ENCODE results near the gene EVPL.
A peak's percentile ranks its signal among the peaks of the same experiment; 100 is the strongest.

EVPL gene

DNA sequence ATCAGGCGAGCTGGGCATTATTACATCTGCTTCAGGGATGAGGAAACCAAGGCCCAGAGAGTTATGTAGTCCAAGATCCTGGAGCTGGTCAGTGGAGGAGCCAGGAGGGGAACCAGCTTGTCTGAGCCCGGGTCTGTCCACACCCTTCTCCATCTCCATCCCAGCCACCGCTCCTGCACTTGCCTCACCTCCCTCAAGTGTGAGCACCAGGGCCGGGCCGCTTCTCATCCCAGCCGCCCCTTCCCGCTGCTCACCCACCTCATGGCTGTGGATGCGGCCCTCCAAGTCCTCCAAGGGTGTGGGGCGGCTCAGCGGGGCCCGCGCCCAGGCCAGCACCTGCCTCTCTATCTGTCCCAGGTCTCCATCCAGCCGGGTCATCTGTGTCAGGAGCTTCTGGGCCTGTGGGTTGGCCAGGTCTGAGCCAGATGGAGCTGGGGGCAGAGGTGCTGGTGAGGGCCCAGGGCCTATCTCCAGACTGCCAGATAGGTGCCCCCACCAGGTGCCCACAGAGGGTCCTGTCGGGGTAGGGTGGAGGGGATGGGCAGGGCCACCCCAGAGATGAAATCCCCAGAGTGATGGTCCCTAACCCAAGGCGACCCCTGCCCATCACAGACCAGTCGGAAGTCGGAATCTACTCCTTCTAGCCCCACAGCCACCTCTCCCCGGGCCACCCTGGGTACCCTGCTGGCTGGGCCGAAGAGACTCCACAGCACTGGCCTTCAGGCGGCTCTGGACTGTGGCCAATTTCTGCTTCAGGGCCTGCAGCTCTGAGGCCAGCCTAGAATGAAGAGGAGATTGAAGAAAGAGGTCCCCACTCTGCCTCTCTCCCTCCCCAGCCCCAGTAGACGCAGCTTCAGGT is 9.4 kb downstream of the EVPL start:
- no peak for DNase-seq

DNA sequence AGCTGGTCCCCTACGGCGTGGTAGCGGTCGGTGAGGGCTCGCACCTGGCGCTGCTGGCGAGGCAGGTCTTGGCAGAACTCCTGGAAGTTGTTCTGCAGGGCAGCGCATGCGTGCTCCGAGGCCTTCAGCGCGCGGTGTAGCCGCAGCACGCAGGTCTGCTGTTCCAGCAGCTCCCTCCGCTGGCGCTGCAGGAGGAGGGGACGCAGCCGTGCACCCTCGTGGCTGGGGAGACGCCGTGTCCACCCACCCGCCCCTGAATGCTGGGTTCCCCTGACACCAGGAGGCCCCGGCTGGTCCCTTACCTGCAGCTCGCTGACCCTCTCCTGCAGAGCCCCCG is 12.2 kb downstream of the EVPL start:
- DNase-seq = peak; percentile 74

DNA sequence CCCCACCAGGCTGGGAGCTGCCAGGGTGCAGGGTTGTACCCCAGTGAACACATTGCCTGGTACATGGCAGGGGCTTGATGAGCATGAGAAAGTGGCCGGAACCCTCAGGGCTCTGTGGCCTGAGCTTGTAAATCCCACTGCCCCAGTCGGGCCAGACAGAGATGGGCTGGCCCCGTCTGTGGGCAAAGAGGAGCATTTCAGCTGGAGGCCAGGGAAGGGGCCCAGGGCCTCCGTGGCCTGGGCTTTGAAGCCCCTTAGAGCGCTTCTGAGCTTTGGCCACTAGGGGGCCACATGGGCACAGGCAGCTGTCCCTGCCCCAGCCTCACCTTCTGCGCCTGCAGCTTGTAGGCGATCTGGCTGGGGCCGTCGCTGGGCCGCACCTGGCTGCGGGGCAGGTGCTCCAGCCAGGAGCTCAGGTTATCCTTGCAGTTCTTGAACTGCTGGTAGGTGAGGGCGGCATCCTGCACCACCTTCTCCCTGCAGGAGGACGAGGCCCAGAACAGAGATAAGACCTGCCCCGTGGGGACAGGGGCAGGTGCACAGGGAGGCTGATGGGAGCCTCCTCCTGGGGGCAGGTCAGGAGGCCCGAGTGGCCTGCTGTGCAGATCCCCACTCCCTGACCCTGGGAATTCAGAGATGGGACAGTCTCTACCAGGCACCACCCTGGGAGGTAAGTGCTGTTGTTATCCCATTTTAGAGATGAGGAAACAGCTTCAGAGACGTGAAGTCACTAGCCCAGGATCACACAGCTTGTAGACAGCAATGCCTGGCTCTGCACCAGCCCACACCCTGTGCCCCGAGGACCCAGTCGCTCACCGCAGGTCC is 12.8 kb downstream of the EVPL start:
- peak; percentile 63 for DNase-seq

DNA sequence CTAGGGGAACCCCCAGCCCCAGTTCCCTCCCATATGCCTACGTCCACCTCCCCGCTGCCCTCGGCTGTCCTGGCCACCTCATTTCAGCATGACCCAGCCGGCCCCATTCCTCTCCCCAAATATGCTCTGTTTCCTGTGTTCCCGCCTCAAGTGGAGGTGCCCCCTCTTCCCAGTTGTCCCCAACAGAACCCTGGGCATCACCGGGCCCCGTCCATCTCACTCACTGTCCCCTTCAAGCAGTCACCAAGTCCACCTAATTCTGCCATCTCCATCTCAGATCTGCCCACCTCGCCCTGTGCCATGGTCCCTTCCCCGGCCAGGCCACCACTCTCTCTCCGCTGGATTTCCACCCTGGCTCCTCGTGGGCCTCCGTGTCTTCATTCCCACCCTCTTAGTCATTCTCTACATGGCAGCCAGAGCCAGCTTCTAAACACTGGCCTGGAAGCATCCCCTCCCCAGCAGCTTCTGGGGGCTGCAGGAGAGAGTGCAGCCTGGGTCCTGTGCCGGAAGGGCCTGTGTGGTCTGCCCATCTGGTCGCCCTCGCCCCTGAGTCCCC is 13.7 kb downstream of the EVPL start:
- DNase-seq = no peak

DNA sequence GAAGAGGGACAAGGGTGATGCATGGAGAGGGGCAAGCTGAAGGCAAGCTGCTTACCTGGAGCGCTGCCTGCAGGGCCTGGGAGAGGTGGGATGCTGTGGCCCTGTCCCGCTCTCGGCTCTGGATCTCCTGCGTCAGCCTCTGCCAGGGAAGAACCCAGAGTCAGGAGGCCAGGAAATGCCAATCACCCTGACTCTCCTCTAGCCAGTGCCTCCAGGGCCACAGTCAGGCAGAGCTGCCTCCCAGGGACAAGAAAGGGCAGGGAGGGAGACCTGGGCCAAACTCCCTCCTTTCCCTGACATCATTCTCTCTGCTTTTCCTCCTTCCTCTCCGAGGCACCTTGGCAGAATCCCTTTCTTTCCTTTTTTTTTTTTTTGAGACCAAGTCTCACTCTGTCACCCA is 15.2 kb downstream of the EVPL start:
- DNase-seq = no peak

DNA sequence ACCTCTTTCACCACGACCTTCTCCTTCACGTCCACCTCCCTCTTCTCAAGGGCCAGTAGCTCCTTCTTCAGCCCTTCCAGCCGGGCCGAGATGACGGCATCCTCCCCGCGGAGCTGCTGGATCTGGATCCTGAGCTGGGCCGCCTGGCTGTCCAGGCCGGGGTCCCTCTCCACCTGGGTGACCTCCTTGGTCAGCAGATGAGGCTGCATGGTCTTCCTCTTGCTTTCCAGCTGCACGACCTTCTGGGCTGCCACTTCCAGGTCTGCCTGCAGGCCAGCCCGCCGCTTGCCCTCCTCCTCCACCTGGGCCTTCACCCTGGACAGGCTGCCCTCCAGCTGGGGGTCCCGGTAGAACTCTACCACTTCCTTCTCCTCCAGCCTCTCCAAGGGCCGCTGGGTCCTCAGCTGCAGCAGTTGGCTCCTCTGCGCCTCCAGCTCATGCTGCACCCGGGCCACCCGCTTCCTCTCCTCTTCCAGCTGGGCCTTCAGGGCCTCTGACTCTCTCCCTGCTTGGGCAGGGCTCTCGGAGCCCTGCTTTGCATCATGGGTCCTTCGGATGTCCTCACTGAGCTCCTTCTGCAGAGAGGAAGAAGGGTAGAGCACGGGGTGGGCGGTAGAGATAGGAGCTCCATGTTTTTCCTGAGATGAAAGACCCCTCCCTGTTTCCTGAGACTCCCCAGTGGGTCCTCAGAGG is 17.0 kb downstream of the EVPL start:
- no peak for DNase-seq

DNA sequence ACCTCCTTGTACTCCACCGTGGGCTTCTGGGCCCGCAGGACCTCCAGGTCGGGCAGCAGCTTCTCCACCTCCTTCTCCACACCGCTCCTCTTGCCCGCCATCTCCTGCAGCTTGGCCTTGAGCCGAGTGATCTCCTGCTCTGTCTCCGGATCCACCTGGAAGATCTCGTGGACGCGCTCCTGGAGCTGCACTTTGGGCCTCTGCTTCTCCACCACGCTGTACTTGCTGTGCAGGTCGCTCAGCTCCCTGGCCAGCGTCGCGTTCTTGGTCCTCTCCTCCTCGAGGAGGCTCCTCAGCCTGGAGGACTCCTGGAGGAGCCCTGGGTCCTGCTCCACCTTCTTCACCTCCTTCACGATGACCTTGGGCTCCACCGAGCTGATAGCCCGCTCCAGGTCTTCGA is 17.7 kb downstream of the EVPL start:
- DNase-seq = no peak

DNA sequence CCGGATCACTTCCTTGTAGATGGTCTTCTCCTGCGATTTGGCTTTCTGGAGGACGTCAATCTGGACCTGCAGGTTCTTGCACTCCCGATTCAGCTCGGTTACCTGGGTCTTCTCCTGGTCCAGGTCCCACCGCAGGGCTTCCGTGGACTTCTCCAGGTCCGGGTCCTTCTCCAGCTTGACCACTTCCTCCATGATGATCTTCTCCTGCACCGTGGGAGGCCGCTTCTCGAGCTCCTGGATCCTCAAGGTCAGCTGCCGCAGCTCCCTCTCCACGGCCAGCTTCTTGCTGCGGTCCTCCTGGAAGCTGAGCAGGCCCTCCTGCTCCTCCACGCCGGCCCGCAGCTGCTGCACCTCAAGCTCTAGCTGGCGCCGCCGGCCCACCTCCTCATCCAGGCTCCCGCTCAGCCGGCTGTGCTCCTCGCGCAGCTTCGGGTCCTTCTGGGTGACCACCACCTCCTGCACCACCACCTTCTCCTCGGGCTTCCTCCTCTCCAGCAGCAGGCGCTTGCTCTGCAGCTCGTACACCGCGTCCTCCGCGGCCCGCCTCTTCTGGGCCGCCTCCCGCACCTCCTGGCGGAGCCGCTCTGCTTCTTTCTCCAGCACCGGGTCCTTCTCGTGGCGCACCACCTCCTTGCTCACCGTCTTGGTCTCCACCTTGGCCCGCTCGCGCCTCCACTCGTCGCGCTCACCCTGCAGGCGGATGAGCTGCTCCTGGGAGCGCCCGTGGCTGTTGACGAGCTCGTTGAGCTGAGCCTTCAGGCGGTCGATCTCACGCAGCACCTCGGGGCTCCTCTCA is 18.3 kb downstream of the EVPL start:
- DNase-seq = no peak

DNA sequence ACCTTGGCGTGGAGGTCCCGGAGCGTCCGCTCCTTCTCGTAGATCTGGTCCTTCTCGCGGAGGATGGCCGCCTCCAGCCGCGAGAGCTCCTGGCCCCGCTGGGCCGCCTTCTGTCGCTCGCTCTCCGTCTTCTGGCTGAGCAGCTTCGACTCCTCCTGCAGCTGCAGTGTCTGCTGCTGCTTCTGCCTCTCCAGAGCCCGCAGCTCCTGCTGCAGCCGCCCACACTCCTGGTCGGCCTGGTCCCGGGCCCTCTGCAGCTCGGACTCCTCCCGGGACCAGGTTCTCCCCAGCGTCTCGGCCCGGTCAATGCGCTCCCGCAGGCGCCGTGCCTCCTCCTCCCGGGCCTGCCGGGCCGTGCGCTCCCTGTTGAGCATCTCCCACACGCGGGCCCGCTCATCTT is 18.9 kb downstream of the EVPL start:
- DNase-seq = no peak

DNA sequence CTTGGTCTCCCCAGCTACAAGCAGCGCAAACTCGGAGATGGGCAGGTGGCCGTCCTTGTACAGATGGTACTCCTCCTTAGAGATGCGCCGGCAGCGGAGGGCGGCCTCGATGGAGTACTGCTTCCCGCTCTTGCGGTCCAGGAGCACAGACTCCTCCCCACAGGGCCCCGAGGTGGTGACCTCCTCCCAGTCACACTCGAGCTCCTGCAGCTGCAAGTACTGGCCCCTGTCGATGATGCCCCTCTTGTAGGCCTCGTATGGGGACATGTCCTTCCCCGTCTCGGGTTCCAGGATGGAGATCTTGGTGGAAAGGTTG is 19.3 kb downstream of the EVPL start:
- no peak for DNase-seq

DNA sequence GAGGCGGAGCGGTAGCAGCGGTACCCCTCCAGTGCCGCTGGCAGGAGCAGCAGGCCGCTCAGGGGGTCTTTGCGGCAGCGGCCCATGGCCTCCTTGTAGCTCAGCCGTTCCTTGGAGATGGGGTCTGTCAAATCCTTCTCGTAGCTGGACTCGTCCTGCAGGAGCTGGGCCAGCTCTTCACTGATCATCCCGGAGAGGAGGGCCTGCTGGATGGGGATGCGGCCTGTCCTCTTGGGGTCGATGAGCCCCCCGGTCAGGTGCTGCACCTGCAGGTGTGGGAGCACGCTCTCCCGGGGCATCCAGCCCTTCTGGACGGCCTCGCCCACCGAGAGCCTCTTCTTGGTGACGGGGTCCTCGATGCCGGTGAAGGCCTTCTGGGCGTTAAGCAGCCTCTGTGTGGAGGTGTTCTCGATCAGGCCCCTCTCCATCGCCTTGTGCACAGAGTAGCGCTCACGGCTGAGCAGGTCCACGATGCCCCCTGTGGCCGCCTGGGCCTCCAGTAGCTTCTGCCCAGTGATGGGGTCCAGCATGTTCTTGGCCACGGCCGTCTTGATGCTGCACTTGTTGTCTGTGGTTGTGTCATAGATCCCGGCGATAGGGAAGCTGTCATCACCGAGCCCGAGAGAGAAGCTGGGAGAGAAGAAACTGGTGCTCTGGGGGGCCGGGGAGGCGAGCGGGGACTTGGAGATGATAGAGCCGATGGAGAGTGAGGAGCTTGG is 19.8 kb downstream of the EVPL start:
- no peak for DNase-seq

DNA sequence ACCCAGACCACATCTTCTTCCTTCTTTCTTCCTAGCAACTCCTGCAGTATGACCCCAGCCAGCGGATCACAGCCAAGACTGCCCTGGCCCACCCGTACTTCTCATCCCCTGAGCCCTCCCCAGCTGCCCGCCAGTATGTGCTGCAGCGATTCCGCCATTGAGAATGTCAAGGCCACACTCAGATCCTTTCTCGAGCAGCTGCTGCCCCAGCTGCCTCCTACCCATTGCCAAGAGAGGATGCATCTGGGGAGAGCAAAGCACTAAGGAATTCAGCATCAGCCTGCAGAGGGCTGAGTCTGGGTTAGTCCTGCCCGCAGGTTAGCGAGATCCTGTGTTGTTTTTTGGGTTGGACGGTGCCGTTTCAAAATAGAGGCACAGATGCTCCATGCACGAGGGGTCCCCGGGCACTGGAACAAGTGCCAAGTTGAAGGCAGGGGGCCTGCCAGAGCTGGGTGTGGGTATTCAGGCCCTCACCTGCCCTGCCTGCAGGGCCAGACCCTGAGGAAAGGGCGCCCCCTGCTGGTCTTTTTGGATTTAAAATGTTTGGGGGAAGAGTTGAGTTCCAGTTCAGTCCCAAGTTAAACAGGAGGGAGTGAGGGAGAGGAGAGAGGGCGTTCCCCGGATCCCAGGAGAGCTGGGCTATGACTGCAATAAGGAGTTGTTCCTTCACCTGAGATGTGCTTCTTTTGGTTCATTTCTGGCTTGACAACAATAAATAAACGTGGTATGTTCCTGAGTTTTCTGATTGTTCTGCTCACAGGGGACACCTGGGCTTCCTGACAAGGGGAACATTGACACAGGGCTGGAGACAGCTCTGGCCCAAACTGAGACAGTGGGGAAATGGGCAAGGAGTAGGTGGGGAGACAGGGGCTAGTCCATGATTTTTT is 21.6 kb downstream of the EVPL start:
- DNase-seq = peak; percentile 52

DNA sequence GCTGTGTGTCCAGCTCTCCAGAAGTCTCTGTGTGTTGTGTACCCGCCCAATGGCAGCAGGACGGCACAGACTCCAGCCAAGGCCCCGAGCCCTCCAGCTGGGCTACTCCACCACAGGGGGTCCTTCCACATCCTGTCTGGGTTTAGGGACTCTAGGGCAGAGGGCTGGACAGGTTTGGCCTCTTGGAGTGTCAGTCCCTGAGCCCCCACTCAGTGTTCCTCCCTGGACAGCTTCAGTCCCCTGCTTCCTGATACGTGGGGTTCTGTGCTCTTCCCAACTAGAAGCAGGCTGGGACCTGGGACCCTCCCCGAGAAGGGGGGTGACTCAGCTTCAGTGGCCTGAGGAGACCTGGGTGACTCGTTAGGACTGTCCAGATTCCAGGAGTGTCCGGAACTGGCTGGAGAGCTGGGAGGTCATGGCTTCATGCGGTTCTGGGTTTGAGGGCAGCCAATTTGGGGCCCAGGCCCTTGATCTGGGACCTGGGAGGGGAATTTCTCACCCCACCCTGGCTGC is 22.3 kb downstream of the EVPL start:
- no peak for DNase-seq

DNA sequence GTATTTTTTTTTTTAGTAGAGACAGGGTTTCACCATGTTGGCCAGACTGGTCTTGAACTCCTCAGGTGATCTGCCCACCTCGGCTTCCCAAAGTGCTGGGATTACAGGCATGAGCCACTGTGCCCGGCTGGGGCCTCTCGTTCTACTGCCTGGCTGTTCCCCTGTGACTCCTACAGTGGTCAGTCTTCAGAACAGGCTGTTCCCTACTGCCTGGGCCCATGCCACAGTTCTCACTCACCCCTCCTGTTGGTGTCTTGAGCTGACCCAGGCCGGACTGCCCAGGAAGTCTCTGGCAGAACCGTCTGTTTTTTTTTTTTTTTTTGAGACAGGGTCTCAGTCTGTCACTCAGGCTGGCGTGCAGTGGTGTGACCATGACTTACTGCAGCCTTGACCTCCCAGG is 23.2 kb downstream of the EVPL start:
- DNase-seq = no peak

DNA sequence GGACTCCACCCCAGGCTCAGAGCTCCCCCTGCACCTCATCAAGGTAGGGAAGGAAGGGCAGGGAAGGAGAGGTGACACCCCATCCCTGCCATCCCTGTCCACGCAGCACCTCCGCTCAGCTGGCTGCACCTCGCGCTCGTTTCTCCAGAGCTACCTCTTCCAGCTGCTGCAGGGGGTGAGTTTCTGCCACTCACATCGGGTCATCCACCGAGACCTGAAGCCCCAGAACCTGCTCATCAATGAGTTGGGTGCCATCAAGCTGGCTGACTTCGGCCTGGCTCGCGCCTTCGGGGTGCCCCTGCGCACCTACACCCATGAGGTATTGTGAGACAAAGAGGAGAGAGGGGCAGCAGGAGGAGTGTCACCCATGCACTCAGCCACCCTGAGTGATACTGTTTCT is 25.0 kb downstream of the EVPL start:
- DNase-seq = no peak

DNA sequence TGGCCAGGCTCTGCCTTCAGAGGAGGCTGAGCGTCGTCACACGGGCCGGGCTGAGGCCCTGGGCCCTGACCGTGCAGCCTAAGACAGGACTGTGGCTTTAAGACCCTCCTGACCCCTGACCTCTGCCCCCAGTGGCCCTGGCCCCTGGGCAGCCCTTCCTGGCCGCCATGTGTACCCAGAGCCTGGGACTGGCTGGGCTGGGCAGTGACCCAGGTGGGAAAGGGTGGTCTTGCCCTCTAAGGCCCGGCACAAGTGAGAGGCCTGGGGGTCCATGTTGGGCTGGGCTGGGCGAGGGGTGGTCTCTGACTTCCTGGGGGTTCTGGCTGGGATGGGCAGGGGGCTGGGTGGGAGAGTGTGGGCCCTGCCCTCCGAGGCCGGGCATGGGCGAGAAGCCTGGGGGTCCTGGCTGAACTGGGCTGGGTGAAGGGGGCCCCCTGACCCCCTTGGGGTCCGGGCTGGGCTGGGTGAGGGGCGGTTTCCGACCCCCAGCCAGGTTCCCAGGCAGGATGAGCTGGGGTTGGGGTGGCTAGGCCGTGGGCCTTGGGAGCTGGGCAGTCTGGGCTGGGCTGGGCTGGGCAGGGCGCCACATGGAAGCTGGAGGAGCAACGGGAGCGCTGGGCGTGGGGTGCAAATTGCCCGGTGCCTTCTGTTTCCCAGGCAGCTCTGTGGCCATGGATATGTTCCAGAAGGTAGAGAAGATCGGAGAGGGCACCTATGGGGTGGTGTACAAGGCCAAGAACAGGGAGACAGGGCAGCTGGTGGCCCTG is 26.2 kb downstream of the EVPL start, which contains the start of gene CDK3:
Gene CDK3 (plus strand): TSS at position 101 of the 767 bp plus-strand sequence. CDS start 571 bp downstream, at position 672.
- DNase-seq = no peak

DNA sequence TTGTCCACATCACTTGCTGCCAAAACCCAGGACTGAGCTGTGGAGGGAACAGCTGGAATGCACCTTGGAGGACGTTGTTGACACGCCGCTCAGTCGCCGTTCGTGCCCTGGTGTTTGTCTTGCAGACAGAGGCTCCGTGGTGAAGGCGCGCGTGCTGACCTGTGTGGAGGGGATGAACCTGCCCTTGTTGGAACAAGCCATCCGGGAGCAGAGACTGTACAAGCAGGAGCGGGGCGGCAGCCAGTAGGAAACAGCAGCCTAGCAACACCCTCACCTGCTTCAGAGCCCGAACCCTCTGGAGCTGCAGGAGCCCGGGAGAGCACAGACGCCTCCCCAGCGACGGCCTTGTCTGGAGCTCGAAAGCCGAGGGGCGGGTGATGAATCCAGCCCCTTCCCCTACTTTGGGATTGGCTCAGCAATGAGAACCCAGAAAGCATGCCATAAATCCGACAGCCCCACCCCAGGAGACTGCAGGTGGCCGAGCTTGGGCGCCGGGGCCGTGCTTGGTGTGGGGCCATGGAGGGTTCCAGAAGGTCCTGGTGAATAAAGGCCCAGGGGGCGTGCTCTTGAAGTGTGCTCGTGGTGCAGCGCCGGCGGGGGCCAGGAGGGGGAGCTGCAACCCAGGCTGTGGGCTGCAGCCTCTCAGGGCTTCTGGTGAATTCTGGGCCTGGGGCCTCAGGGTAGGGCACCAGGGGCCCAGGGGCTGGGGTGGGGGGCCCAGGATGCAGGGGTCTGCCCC is 26.9 kb downstream of the EVPL start:
- DNase-seq = peak; percentile 20

DNA sequence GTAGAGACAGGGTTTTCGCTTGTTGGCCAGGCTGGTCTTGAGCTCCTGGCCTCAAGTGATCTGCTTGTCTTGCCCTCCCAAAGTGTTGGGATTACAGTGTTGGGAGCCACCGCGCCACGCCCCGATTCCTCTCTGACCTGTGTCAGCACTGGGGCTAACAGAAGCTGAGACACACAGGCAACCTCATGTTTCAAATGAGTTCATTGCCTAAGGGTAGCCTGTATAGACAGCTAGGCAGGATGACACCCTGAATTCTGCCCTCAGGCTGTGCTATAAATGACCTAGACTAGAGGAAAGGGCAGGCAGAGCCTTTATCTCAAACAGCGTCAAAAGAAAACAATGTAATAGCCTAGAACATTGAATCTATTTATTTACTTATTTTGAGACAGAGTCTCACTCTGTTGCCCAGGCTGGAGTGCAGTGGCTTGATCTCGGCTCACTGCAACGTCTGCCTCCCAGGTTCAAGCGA is 28.7 kb downstream of the EVPL start:
- no peak for DNase-seq
